Suppressor macrophage treated with lipopolysaccharide for 4 hours (primary cell): ENCODE results near the gene MKRN1.
"Not testable (repeated sequence)": the region's sequence is repeated elsewhere in the genome, so short reads cannot be mapped to it uniquely, and the experiment has no call there.

Source experiments
- DNase-seq: peaks from one replicate; pipeline ENCODE4 v3.0.0-alpha.2; 2020

The MKRN1 gene

DNA sequence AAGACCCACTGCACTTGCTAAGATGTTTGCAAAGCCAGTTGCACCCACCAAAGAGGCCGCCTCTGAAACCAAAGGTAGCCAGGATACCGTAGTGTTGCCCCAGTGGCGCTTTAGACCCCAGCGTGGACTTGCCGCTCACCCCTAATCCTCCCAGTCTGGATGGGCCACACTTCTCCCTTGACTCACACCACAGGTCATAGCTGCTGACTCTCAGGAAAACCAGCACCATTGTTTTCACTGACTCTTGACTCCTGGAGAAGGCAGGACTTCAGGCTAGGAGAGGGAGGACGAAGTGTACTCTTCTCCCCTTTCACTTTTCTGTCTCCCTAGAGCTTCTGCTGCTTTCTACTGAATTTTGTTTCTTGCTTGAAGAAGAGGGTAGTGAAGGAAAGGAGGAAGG lies 53.2 kb downstream of the MKRN1 start:
- DNase-seq: no peak

- DNase-seq: no peak
Observed at GRCh38 chr7:140425718-140426117, 53.6 kb downstream of the MKRN1 start.

DNA sequence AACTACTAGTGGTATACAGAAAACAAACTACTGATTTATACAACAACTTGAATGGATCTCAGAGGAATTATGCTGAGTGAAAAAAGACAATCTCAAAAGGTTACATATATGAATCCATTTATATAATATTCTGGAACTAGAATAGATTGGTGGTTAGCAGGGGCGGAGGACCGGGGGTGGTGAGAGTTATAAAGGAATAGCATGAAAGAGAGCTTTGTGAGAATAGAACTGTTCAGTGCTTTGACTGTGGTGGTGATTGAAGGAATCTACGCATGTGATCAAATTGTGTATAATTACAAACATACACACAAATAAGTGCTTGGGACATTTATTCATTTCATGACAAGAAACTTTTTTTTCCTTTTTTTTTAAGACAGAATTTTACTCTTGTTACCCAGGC lies 55.8 kb downstream of the MKRN1 start:
- DNase-seq: no peak

DNA sequence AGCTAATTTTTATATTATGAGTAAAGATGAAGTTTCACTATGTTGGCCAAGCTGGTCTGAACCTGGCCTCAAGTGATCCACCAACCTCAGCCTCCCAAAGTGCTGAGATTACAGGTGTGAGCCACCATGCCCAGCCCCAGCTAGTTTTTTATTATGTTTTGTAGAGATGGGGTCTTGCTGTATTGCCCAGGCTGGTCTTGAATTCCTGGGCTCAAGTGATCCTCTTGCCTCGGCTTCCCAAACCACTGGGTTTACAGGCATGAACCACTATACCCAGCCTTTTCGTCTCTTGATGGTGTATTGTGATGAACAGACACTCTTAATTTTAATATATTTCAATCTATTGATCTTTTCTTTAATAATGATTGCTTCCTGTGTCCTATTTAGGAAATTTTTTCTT lies 57.8 kb downstream of the MKRN1 start:
- no peak for DNase-seq

GRCh38 chr7:140418653-140419052 lies 60.7 kb downstream of the MKRN1 start:
- DNase-seq: no peak

DNA sequence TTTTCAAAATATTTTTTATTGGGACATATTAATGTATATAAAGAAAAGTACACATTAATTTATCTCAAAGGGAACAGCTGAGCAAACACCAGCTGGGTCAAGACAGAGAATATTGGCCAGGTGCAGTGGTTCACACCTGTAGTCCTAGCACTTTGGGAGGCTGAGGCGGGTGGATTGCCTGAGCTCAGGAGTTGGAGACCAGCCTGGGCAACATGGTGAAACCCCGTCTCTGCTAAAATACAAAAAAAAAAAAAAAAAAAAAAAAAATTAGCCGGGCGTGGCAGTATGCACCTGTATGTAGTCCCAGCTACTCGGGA lies 61.2 kb downstream of the MKRN1 start:
- DNase-seq: not testable (repeated sequence)

DNA sequence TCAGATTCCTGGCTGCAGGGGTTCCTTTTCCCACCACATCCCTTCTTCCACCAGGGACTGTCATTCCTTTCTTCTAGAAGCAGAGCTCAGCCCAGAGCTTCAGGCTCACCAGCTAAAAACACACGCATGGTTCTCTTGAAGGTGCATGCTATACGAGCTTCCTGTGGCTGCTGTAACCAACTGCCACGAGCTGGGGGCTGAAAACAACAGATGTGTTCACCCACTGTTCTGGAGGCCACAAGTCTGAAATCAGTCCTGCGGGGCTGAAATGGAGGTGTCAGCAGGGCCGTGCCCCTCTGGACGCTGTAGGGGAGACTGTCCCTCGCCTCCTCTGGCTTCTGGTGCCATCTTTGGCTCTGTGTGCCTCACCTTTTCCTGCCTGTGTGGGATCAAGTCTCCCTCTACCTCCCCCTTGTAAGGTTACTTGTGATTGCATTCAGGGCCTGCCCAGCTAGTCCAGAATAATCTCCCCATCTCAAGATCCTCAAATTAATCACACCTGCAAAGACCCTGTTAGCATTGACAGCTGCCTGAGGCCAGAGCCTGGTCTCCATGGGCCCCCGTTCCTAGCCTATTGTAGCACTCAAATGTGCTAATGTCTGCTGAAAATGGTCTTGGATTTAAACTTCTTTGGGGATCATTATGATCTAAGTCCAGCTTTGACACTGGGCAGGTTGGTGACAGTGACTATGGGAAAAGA lies 61.7 kb downstream of the MKRN1 start:
- no peak for DNase-seq

GRCh38 chr7:140416560-140416959 lies 62.7 kb downstream of the MKRN1 start:
- no peak for DNase-seq

GRCh38 chr7:140415816-140416215 lies 63.5 kb downstream of the MKRN1 start:
- DNase-seq: not testable (repeated sequence)

DNA sequence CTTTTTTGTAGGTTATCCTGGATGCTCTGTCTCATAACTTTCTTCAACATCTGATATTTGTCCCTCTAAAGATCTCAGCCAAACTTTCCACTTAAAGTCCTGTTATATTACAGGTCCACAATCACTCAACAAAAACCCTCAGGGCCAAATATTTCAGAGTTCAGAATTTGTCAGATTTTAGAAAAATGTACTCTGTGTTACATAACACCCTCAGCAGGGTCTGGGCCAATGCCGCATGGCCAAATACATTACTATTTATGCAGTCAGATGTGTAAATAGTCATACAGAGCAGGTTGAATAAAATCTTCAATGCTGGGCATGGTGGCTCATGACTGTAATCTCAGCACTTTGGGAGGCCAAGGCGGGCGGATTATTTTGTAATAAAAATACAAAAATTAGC lies 63.9 kb downstream of the MKRN1 start:
- no peak for DNase-seq

DNA sequence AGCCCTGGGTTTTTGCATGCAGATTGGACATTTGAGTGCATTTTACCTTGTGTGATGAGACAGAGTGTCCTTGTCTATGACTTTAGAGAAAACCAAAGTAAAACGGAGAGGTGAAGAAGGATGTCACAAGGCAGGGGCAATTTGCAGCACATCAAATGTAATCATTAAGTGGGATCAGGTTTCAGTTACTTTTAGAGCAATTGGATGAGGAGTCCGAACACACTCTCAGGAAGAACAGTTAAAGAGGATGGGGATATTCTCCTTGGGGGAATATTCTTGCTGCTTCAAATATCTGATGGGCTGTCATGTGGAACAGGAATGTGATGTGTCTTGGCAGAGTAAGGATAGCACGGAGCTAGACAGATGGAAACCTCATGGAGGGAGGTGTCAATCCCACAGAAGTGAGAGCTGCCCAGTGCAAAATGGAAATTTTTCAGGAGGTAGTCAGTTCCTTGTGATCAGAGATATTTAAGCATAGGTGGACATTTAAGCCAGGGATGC lies 74.7 kb downstream of the MKRN1 start:
- DNase-seq: no peak

DNA sequence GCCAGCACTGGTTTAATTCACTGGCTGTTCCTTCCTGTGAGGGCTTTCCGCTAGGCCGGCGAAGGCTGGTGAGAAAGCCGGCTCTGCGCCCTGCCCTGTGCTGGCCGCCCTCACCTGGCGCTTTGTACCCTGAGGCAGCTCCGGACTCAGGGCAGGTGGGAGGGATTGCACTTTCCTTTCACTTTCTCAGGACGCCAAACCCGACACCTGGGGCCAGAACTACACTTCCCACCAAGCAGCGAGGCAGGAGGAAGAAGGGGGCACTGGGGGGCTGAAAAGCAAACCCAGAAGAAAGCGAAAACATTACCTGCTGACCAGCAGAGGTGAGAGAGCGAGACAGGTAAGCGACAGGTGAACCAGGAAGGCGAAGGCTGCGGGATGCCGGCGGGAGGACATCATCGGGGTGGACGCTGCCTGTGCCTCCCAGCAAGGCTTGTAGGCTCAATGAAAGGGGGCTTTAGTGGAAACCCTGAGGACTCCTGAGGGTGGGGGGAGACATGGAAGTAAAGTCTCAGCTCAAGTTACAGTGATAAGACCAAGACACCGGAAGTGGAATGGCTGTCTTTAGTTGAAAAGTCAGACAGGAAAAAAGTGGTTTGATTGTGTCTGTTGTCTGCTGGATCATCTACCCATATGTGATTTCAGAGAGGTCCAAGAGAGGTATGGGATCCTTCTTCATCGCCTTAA lies 75.3 kb downstream of the MKRN1 start, which contains the start of gene RAB19:
Gene RAB19, plus strand, starts transcription at position 181 of the 687 bp plus-strand sequence. CDS start 3,589 bp downstream, outside the sequence.
- no peak for DNase-seq
